GM12878 (cell line): ENCODE measurements around the gene CNTRL. TPM values are rescaled to one million over a fixed set of nuclear protein-coding genes. Genes with fewer than 3 reads are reported as not detected.

Experiments
- ATAC-seq: fragments of 200-7000 bp; cut with Tn5 transposase; 3 replicates; pipeline ENCODE4 v1.9.1; 2020; ENCODE audit warnings: mild to moderate bottlenecking, moderate library complexity
- BruUV-seq: library from RNA; stranded (reverse); fragments of 400-500 nt; replicated peaks from 2 replicates; lab custom pipeline; 2021; lab: Mats Ljungman, UMichigan
- CTCF ChIA-PET: fragments of 300-600 bp; sonication (Branson Sonifier 250); formaldehyde crosslinking; extraction: SDS; loops from one replicate; lab custom pipeline; 2021; ENCODE audit warnings: inconsistent platforms; lab: Yijun Ruan, JAX
- POLR2A ChIA-PET: fragments of 350-600 bp; formaldehyde crosslinking; extraction: SDS; loops from one replicate; lab custom pipeline; 2021; ENCODE audit warnings: inconsistent platforms; lab: Charles Lee
- RAD21 ChIA-PET: fragments of 300-600 bp; sonication (Branson Sonifier 250); formaldehyde crosslinking; loops from one replicate; lab custom pipeline; 2023; ENCODE audit warnings: antibody characterized with exemption; ENCODE audit not compliant: unreplicated experiment; lab: Charles Lee
- SMC1A ChIA-PET: fragments of 300-600 bp; sonication (Branson Sonifier 250); formaldehyde crosslinking; loops from one replicate; lab custom pipeline; 2023; ENCODE audit not compliant: unreplicated experiment, uncharacterized antibody; lab: Charles Lee
- DNase-seq: peaks from one replicate; pipeline ENCODE4 v3.0.0-alpha.2; 2011; ENCODE audit warnings: low read depth, low spot score
- FAIRE-seq: peaks from 3 replicates; lab custom pipeline; 2011; peaks lifted over from hg19 to GRCh38; lab: Jason Lieb, UNC
- H2AFZ ChIP-seq: 2 replicates; pipeline ENCODE4 v1.6.0; 2011; ENCODE audit warnings: low read depth, low read length, control low read depth; ENCODE audit not compliant: control insufficient read depth
- H3K27ac ChIP-seq: 2 replicates; pipeline ENCODE4 v1.5.1; 2011; ENCODE audit warnings: control low read depth; ENCODE audit not compliant: control insufficient read depth, insufficient read depth
- H3K27me3 ChIP-seq, 2 experiments: replicated peaks in 1 of 2; 2 replicates each; pipeline versions ENCODE4 v1.6.0 to v1.6.1; 2011; ENCODE audit warnings: low read length in 1 of 2; ENCODE audit not compliant: control insufficient read depth in 2 of 2, insufficient read depth in 2 of 2
- H3K36me3 ChIP-seq, 2 experiments: 2 replicates each; pipeline ENCODE4 v1.5.1; 2011; ENCODE audit warnings: low read length in 1 of 2; ENCODE audit not compliant: control insufficient read depth in 2 of 2, insufficient read depth in 2 of 2
- H3K4me1 ChIP-seq: 2 replicates; pipeline ENCODE4 v1.6.1; 2011; ENCODE audit warnings: mild to moderate bottlenecking, low read length, moderate library complexity, mixed read lengths; ENCODE audit not compliant: control insufficient read depth, insufficient read depth
- H3K4me2 ChIP-seq: 2 replicates; pipeline ENCODE4 v1.6.0; 2011; ENCODE audit warnings: control low read depth; ENCODE audit not compliant: control insufficient read depth, insufficient read depth
- H3K4me3 ChIP-seq: fragments of 200-600 bp; sonication (generic); 2 replicates; pipeline ENCODE4 v1.5.1; 2016
- H3K79me2 ChIP-seq: 2 replicates; pipeline ENCODE4 v1.6.0; 2011; ENCODE audit warnings: low read length; ENCODE audit not compliant: control insufficient read depth, insufficient read depth
- H3K9ac ChIP-seq: 2 replicates; pipeline ENCODE4 v1.8.0; 2011; ENCODE audit warnings: low read length, control low read depth, mixed read lengths; ENCODE audit not compliant: control insufficient read depth, insufficient read depth
- H3K9me3 ChIP-seq: replicated peaks from 3 replicates; pipeline ENCODE4 v1.5.1; 2011; ENCODE audit warnings: mild to moderate bottlenecking, low read length; ENCODE audit not compliant: control insufficient read depth, insufficient read depth
- H4K20me1 ChIP-seq: 2 replicates; pipeline ENCODE4 v1.6.0; 2011; ENCODE audit not compliant: control insufficient read depth, insufficient read depth
- ATF7 ChIP-seq: fragments of 450-650 bp; IDR thresholded peaks from 2 replicates; pipeline ENCODE4 v1.6.1; 2016; ENCODE audit warnings: low read depth, mild to moderate bottlenecking
- IKZF2 ChIP-seq, 2 experiments: fragments of 450-650 bp; IDR thresholded peaks; 2 replicates each; pipeline ENCODE4 v1.6.1; 2017; ENCODE audit warnings: mild to moderate bottlenecking in 2 of 2, moderate library complexity in 2 of 2
- MEF2A ChIP-seq: IDR thresholded peaks from 2 replicates; pipeline ENCODE4 v1.6.1; 2011; ENCODE audit warnings: low read depth, mild to moderate bottlenecking, low read length, moderate library complexity; ENCODE audit not compliant: insufficient read depth
- MTA3 ChIP-seq: IDR thresholded peaks from 2 replicates; pipeline ENCODE4 v1.6.1; 2012; ENCODE audit warnings: low read length, inconsistent platforms, borderline replicate concordance
- NR2C2 ChIP-seq: IDR thresholded peaks from 2 replicates; pipeline ENCODE4 v1.6.1; 2011; ENCODE audit warnings: borderline replicate concordance, low read depth; ENCODE audit not compliant: control insufficient read depth, insufficient read length
- SREBF1 ChIP-seq: IDR thresholded peaks from 2 replicates; pipeline ENCODE4 v1.6.1; 2012; ENCODE audit warnings: mild to moderate bottlenecking, low read length
- TARDBP ChIP-seq: IDR thresholded peaks from 2 replicates; pipeline ENCODE4 v1.6.1; 2016; ENCODE audit warnings: borderline replicate concordance
- WGBS: methylation state at CpG from one replicate; pipeline ENCODE4 v1.1.6; 2016; ENCODE audit warnings: low lambda C conversion rate; ENCODE audit not compliant: insufficient replicate concordance, insufficient coverage; ENCODE audit errors: missing lambda C conversion rate; 5-methylcytosine and 5-hydroxymethylcytosine counted together
- in situ Hi-C: fragments of 300-500 bp; cut with MboI; formaldehyde crosslinking; loops from 9 replicates; pipeline ENCODE4 v1.14.3; 2018; ENCODE audit warnings: mixed read lengths
- intact Hi-C: fragments of 100-400 bp; cut with micrococcal nuclease; formaldehyde crosslinking; loops from one replicate; pipeline ENCODE4 v1.14.2; 2022; ENCODE audit not compliant: unreplicated experiment
- polyA plus RNA-seq, 11 experiments: library from polyadenylated mRNA; depleted of rRNA in 4 of 11; unstranded in 6 of 11; stranded (reverse) in 5 of 11; fragments of >200 nt; fragmentation: Nextera tagmentation in 4 of 11; fragmentation: Illumina TruSeq in 1 of 11; extraction: Ambion mirVana in 4 of 11; extraction: Trizol in 1 of 11; gene quantifications; 1 replicate in 1 of 11; 2 replicates in 10 of 11; pipeline versions ENCODE4 v1.2.1 to v1.2.3, GENCODE V29; 2011 to 2016; ENCODE audit warnings: inconsistent platforms in 2 of 11, missing spikeins in 2 of 11, low read depth in 1 of 11
- total RNA-seq, 4 experiments: library from RNA; depleted of rRNA in 3 of 4; stranded (reverse); fragments of >200 nt in 3 of 4; fragmentation: Illumina TruSeq in 1 of 4; extraction: Trizol in 1 of 4; gene quantifications; 2 replicates each; pipeline versions ENCODE4 v1.2.1 to v1.2.3, GENCODE V29; 2013 to 2021
- TF ChIP-seq, protein P1 (sequence below): fragments of 450-650 bp; formaldehyde crosslinking; IDR thresholded peaks from 2 replicates; pipeline ENCODE4 v1.4.0; 2022; ENCODE audit warnings: mild to moderate bottlenecking, moderate library complexity
- TF ChIP-seq, protein P2 (sequence below): fragments of 150-350 bp; IDR thresholded peaks from 2 replicates; pipeline ENCODE4 v1.6.1; 2014; ENCODE audit warnings: mild to moderate bottlenecking, low read depth, low read length
- TF ChIP-seq, protein P3 (sequence below): fragments of 450-650 bp; IDR thresholded peaks from 2 replicates; pipeline ENCODE4 v1.6.1; 2017; ENCODE audit warnings: borderline replicate concordance
- TF ChIP-seq, protein P4 (sequence below): IDR thresholded peaks from 2 replicates; pipeline ENCODE4 v1.6.1; 2011; ENCODE audit warnings: borderline replicate concordance, low read depth, mild to moderate bottlenecking, moderate library complexity, low read length; ENCODE audit not compliant: insufficient read depth, poor library complexity, severe bottlenecking

Gene CNTRL
- total and polyA plus RNA-seq, 10 of the 15 experiments (the other 5 are each of a cell fraction or from before 2014, with no cell fraction given) = 20.0 to 65.4 (median 38.8) TPM

DNA sequence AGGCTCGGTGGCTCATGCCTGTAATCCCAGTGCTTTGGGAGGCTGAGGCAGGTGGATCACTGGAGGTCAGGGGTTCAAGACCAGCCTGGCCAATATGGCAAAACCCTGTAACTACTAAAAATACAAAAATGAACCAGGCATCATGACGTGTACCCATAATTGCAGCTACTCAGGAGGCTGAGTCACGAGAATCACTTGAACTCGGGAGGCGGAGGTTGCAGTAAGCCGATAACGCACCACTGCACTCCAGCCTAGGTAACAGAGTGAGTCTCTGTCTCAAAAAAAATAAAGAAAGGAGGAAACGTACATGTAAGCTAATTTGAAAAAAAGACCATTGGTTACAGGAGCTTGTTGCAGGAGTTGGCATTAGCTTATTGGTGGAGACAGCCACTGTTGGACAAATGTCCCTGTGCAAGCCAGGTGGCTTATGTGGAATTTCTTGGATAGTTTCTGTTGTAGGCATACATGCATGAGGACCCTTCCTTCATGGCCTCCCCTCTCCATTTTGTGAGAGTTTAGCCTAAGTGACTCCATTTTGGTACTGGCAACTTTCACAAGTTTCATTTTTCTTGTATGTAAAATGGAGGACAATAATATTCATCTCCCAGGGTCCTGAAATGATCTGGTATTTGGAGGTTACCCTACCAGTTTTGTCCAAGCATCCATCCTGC is 143.7 kb downstream of the CNTRL start:
- WGBS = 2% methylated on average over 8 of the region's 8 CpGs
- ChIA-PET SMC1A (interaction anchor here (0.8 to 2.4 kb wide), 12 partner anchors 9 to 181 kb away, joined by 3 to 11 read pairs (median 4); no protein-coding TSS in a partner anchor), CTCF (interaction anchor here (0.8 to 1.4 kb wide), 7 partner anchors 13 to 237 kb away, joined by 3 to 6 read pairs (median 3); partner anchors contain the start of gene RAB14), RAD21 (interaction anchor here (0.7 to 1.0 kb wide), 2 partner anchors 16 to 163 kb away, joined by 3 read pairs; no protein-coding TSS in a partner anchor), POLR2A (interaction anchor here (0.6 to 1.0 kb wide), 4 partner anchors 8 to 328 kb away, joined by 3 to 6 read pairs (median 6); no protein-coding TSS in a partner anchor)
- intact Hi-C loops = no loop called here
- Histone ChIP-seq H4K20me1 (no peaks in the 10 kb centered on the region), H3K4me1 (peaks cover 10% of the 10 kb centered on the region), H2AFZ (no peak overlapping the region), H3K79me2 (no peaks in the 10 kb centered on the region), H3K9me3 (no peaks in the 10 kb centered on the region), H3K36me3 (no peaks in the 10 kb centered on the region), H3K9ac (no peak overlapping the region), H3K4me2 (no peak overlapping the region), H3K4me3 (no peak overlapping the region), H3K27me3 (no peaks in the 10 kb centered on the region), H3K27ac (no peak overlapping the region)
- no peak for DNase-seq
- in situ Hi-C loops = loop anchor here (5.0 kb wide), 2 partner anchors 99 to 179 kb away; no protein-coding TSS in a partner anchor
- BruUV-seq = no TSS peak
- no peak for FAIRE-seq
- peak; percentile 74 for ATAC-seq
- TF ChIP-seq, protein P1, sequence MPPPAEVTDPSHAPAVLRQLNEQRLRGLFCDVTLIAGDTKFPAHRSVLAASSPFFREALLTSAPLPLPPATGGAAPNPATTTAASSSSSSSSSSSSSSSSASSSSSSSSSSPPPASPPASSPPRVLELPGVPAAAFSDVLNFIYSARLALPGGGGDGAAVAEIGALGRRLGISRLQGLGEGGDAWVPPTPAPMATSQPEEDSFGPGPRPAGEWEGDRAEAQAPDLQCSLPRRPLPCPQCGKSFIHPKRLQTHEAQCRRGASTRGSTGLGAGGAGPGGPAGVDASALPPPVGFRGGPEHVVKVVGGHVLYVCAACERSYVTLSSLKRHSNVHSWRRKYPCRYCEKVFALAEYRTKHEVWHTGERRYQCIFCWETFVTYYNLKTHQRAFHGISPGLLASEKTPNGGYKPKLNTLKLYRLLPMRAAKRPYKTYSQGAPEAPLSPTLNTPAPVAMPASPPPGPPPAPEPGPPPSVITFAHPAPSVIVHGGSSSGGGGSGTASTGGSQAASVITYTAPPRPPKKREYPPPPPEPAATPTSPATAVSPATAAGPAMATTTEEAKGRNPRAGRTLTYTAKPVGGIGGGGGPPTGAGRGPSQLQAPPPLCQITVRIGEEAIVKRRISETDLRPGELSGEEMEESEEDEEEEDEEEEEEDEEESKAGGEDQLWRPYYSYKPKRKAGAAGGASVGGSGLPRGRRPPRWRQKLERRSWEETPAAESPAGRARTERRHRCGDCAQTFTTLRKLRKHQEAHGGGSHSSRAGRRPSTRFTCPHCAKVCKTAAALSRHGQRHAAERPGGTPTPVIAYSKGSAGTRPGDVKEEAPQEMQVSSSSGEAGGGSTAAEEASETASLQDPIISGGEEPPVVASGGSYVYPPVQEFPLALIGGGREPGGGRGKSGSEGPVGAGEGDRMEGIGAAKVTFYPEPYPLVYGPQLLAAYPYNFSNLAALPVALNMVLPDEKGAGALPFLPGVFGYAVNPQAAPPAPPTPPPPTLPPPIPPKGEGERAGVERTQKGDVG (CRISPR knock-in tag) = peak; percentile 82
- no peak for TF ChIP-seq SREBF1
- TF ChIP-seq, protein P2, sequence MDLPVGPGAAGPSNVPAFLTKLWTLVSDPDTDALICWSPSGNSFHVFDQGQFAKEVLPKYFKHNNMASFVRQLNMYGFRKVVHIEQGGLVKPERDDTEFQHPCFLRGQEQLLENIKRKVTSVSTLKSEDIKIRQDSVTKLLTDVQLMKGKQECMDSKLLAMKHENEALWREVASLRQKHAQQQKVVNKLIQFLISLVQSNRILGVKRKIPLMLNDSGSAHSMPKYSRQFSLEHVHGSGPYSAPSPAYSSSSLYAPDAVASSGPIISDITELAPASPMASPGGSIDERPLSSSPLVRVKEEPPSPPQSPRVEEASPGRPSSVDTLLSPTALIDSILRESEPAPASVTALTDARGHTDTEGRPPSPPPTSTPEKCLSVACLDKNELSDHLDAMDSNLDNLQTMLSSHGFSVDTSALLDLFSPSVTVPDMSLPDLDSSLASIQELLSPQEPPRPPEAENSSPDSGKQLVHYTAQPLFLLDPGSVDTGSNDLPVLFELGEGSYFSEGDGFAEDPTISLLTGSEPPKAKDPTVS = no peak
- TF ChIP-seq, protein P3, sequence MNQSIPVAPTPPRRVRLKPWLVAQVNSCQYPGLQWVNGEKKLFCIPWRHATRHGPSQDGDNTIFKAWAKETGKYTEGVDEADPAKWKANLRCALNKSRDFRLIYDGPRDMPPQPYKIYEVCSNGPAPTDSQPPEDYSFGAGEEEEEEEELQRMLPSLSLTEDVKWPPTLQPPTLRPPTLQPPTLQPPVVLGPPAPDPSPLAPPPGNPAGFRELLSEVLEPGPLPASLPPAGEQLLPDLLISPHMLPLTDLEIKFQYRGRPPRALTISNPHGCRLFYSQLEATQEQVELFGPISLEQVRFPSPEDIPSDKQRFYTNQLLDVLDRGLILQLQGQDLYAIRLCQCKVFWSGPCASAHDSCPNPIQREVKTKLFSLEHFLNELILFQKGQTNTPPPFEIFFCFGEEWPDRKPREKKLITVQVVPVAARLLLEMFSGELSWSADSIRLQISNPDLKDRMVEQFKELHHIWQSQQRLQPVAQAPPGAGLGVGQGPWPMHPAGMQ = no peak
- no peak for TF ChIP-seq TARDBP
- TF ChIP-seq MEF2A = no peak
- no peak for TF ChIP-seq NR2C2
- TF ChIP-seq ATF7 = 0 out of 2 replicates have a peak, but pooled peaks have one; percentile 8
- 0 out of 4 replicates have a peak, but pooled peaks of 1 of the 2 experiments have one; percentile 14 for TF ChIP-seq IKZF2 (IDR thresholded peaks at IDR 0.05)
- TF ChIP-seq, protein P4, sequence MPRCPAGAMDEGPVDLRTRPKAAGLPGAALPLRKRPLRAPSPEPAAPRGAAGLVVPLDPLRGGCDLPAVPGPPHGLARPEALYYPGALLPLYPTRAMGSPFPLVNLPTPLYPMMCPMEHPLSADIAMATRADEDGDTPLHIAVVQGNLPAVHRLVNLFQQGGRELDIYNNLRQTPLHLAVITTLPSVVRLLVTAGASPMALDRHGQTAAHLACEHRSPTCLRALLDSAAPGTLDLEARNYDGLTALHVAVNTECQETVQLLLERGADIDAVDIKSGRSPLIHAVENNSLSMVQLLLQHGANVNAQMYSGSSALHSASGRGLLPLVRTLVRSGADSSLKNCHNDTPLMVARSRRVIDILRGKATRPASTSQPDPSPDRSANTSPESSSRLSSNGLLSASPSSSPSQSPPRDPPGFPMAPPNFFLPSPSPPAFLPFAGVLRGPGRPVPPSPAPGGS = no peak
- TF ChIP-seq MTA3 = no peak
